Measurements from ENCODE around the gene RIMS1.
A peak's percentile ranks its signal among the peaks of the same experiment; 100 is the strongest.
"Not testable (repeated sequence)": the region's sequence is repeated elsewhere in the genome, so short reads cannot be mapped to it uniquely, and the experiment has no call there.

RIMS1 gene

GRCh38 chr6:71979911-71980310, 93.6 kb downstream of the RIMS1 start:
- no peak for DNase-seq

DNA sequence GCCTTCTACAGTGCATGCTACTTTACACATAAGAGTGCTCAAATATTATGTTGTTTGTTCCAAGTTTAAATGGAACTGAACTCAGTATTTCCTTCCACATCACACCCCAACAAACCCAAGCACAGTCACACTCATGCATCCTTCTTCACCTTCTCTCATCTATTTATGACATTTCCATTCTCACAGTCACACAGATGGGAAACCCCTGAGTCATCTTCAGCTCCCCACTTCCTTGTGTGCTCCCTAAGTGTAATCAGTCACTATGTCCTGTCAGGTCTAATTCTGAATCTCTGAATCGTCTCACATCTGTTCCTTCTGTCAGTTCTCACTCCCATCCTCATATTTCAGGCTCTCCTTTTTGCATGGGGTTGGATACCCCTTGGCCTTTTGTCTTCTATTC, 96.0 kb downstream of the RIMS1 start:
- DNase-seq, result no peak

GRCh38 chr6:71983131-71983530, 96.8 kb downstream of the RIMS1 start:
- no peak for DNase-seq

- DNase-seq, result no peak
Measured at GRCh38 chr6:71994705-71995271, 108.4 kb downstream of the RIMS1 start.

GRCh38 chr6:71997341-71997740, 111.0 kb downstream of the RIMS1 start:
- DNase-seq, result no peak

- no peak for DNase-seq
Measured at GRCh38 chr6:72002415-72002814, 116.1 kb downstream of the RIMS1 start.

DNA sequence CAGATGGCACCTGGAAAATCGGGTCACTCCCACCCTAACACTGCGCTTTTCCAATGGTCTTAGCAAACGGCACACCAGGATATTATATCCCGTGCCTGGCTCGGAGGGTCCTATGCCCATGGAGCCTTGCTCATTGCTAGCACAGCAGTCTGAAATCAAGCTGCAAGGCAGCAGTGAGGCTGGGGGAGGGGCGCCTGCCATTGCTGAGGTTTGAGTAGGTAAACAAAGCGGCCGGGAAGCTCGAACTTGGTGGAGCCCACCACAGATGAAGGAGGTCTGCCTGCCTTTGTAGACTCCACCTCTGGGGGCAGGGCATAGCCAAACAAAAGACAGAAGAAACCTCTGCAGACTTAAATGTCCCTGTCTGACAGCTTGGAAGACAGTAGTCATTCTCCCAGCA, 120.2 kb downstream of the RIMS1 start:
- DNase-seq, result not testable (repeated sequence)

GRCh38 chr6:72022830-72023229, 136.5 kb downstream of the RIMS1 start:
- no peak for DNase-seq

GRCh38 chr6:72031471-72031870, 145.1 kb downstream of the RIMS1 start:
- peak; percentile 1 for DNase-seq

DNA sequence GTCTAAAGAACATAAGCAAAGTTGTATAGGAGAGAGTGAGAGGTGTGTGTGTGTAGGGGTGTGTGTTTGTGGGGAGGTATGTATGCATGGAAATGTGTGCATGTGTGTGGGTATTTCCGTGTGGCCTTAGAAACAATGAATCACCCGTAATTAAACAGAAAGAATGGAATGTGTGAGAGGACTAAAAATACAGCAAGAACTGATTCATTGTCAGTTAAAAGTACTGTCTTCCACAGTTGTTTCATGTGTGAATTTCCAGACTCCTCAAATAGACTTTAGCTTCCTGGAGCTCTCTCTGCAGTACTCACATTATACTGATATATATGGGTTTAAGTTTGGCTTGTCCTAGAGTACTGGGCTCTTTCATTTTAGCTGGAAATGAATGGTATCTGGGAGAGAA, 145.7 kb downstream of the RIMS1 start:
- peak; percentile 84 for DNase-seq

GRCh38 chr6:72035486-72035885, 149.1 kb downstream of the RIMS1 start:
- peak; percentile 20 for DNase-seq

- DNase-seq, result no peak
Measured at GRCh38 chr6:72035966-72036365, 149.6 kb downstream of the RIMS1 start.

DNA sequence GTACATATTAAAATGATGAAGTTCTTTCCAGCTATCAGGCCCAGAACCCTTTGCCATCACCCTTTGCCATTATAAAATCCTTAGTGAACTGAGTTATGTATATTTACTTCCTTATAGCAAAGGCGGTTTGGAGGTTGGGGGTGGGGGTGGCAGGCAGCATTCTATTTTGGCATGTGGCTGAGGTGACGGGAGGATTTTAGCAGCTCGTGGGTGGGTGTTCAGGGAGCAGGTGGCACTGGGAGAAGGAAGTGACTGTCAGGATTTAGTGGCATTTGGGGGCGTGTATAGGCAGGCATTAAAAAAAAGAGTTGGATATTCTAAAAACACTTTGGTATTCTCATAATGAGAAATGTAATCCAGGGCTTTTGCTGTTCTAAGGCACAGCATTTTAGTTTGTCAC, 150.7 kb downstream of the RIMS1 start:
- no peak for DNase-seq

DNA sequence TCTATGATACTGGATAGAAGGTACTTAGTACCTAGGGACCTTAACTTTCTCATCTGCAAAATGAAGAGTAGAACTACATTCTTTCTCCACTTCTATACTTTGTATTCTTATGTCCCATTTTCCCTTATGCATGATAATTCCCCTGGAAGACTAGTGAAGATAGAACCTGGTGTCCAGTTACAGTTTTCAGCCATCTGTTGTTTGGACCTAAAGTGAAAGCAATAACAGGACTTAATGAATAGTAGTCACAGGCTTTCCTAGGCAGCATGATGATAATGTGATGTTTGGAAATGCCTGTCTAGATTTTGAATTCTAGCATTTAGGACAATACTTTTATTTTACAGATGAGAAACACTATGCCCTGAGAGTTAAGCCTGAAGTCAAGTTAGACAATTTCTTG, 153.8 kb downstream of the RIMS1 start:
- DNase-seq, result no peak

- DNase-seq, result peak; percentile 0
Measured at GRCh38 chr6:72042088-72042487, 155.7 kb downstream of the RIMS1 start.

DNA sequence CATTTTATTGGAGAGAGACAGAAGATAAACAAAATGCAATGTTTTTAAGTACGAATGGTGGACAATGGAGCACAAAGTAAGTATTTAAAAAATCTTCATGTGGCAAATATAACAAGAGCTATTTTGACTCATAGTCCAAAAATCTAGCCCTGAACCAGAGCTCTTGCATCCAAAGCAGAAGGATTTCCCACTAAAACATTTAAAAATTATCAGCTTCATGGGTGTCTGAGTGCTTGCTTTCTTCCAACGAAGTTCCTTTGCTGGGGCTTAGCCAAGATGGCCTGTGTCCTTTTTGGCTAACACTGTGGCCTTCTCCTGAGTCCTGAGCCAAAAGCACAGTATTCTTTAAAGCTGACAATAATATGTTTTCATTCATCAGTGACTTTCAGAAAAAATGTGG, 161.7 kb downstream of the RIMS1 start:
- DNase-seq, result no peak

DNA sequence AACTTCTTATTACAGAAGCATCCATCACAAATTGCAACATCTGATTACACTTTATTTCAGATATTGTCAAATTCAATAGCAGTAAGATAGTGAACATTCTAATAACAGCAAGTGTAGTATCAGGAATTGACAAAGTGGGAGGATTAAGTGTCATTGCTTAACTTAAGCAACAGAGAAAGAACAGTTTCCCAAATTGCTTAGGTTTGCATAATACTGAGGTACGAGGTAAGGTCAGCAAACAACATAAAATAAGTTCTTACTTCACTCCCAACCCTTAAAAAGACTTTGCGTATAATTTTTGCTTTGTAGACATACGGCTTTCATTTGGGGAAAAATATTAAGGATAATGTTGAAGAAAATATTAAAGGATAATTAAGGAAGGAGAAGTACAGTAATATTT, 163.0 kb downstream of the RIMS1 start:
- no peak for DNase-seq

DNA sequence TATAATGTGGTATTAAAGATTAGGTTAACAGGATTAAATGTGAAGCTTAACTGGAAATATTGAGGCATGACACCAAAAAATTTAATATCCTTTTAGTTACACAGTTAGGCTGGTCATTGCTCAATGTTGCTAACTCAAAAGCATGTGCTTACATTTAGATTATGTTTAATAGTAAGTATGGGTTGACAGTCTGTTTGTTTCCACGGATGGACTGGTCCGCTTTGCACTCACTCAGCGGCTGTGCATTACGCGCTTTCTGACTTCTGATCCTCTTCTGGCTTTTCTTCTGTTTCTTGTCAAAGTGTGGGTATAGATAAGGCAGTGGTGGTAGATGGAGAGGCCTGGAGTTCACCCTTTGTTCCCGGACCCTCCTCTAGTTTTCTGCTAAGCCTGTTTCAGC, 174.9 kb downstream of the RIMS1 start:
- no peak for DNase-seq

GRCh38 chr6:72064399-72064975, 178.1 kb downstream of the RIMS1 start:
- no peak for DNase-seq

DNA sequence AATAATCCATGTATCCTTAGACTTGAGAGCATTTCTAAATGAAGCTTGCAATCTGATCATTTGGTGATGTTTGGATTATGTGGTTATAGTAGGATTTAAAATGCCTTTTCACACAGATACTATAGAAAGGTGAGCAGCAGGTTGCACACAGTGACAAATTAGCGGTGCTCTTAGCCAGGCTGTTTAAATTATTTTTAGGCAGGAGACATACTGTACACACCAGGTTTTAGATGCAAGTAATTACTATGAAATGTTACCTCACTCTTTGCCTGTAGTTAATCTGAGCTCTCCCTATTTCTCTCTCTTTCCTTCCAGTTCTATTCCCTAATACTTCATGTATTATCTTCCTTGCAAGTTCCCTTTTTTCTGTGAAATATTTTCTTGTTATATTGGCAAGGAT, 191.7 kb downstream of the RIMS1 start:
- DNase-seq, result no peak

GRCh38 chr6:72080260-72080941, 194.1 kb downstream of the RIMS1 start:
- no peak for DNase-seq

- DNase-seq, result no peak
Measured at GRCh38 chr6:72081871-72082270, 195.5 kb downstream of the RIMS1 start.

DNA sequence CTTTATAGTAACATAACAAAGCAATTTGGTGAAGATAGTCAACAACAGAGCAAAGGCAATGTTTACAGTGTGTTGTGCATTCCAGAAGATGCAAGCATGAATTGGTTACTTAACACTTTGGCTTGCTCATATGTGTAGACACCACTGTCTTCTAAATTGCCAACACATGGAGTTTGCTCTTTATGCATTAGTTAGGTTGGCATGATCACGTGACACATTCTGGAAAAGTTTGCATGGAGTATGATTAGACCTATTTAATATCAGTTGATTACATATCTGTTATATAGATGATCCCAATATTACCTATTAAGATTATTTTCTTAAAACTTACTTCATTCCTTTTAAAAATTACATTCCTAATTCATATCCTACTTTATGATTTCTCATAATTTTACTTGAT, 197.6 kb downstream of the RIMS1 start:
- DNase-seq, result no peak

DNA sequence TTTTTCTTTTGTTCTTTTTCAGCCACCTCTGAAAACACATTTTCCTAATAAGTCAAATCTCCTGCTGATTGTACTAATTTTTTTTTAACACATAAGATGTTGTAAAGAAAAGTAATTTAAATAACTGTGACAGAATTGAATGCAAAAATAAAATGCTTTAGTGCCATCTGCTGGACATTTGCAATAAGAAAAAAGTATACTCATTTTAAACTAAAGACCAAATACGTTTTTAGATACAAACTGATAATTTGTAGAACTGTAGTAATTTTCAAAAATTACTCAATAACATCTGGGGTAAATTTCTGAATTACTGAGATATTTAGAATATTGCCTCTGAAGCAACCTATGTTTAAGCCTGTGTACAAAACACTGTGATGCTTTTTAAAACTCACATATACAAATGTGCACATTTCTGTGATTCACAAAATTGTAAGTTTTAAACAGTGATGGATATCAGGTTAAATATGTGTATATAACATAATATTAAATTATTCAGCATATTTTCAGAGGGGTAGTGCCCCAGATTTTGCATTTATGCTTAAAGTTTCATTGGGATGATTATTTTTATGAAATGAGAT, 198.7 kb downstream of the RIMS1 start:
- peak; percentile 3 for DNase-seq

Data from kidney glomerular epithelial cell (primary cell).